ENCODE measurements around the gene HDAC4.

HDAC4 gene

DNA sequence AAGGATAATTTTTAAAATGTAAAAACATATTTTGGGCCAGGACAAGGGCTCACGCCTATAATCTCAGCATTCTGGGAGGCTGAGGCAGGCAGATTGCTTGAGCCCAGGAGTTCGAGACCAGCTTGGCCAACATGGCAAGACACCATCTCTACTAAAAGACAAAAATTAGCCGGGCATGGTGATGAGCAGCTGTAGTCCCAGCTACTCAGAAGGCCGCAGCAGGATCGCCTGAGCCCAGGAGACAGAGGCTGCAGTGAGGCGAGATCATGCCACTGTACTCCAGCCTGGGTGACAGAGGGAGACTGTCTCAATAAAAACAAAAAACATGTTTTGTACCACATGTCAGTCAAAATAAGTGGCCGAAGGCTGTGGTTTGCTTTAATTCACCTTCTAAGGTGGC lies 122.5 kb downstream of the HDAC4 start:
- no peak for TF ChIP-seq EGR1 (IDR thresholded peaks at IDR 0.05)
- TF ChIP-seq NFIC (IDR thresholded peaks at IDR 0.05) = no peak
- no peak for TF ChIP-seq ZBTB7A (IDR thresholded peaks at IDR 0.05; ENCODE audit: low read depth)
- TF ChIP-seq REST (IDR thresholded peaks at IDR 0.05; ENCODE audit: low read depth) = no peak
- TF ChIP-seq EP300 (IDR thresholded peaks at IDR 0.05; ENCODE audit: borderline replicate concordance) = no peak
- TF ChIP-seq CREB1 (IDR thresholded peaks at IDR 0.05; ENCODE audit: low read depth) = no peak
- TF ChIP-seq FOXM1 (IDR thresholded peaks at IDR 0.05; ENCODE audit: borderline replicate concordance, low read depth) = no peak
- TF ChIP-seq, protein P1, sequence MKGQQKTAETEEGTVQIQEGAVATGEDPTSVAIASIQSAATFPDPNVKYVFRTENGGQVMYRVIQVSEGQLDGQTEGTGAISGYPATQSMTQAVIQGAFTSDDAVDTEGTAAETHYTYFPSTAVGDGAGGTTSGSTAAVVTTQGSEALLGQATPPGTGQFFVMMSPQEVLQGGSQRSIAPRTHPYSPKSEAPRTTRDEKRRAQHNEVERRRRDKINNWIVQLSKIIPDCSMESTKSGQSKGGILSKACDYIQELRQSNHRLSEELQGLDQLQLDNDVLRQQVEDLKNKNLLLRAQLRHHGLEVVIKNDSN (IDR thresholded peaks at IDR 0.05) = no peak
- TF ChIP-seq TCF12 (IDR thresholded peaks at IDR 0.05; ENCODE audit: low read depth) = no peak
- no peak for TF ChIP-seq TAF1 (IDR thresholded peaks at IDR 0.05; ENCODE audit: low read depth)
- TF ChIP-seq CEBPB (IDR thresholded peaks at IDR 0.05) = no peak

DNA sequence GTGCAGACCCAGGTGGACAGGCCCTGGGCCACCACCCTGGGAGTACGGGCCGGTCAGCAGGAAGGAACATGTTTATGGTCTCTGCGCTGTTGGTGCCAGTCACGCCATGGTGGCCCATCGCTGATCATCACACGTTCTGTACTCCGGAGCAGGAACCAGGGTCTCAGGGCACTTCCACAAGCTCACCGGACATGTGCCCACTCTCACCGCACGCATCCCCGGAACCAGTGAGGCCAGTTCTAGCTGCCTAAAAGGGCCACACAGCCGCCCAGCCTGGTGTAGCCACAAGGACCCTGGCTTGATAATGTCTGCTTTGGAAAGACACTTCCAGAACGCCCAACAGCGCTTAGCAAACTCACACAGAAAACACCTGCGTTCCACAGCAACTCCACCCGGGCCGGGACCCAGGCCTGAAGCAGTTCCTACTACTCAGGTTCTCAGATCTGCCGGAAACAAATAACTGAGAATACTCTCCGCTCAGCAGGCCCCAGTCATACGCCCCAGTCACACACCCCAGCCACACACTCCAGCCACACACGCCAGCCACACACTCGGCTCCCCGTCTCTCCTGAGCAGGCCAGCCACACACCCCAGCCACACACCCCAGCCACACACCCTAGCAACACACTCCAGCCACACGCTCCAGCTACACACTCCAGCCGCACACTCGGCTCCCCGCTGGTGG lies 123.3 kb downstream of the HDAC4 start:
- TF ChIP-seq RAD21 (IDR thresholded peaks at IDR 0.05; ENCODE audit: low read depth) (no peak), YY1 (IDR thresholded peaks at IDR 0.05; ENCODE audit: low read depth) (no peak), REST (IDR thresholded peaks at IDR 0.05; ENCODE audit: low read depth) (no peak), FOXM1 (IDR thresholded peaks at IDR 0.05; ENCODE audit: borderline replicate concordance, low read depth) (no peak), TAF1 (IDR thresholded peaks at IDR 0.05; ENCODE audit: low read depth) (no peak), CEBPB (IDR thresholded peaks at IDR 0.05) (no peak), MAX (IDR thresholded peaks at IDR 0.05) (no peak)

DNA sequence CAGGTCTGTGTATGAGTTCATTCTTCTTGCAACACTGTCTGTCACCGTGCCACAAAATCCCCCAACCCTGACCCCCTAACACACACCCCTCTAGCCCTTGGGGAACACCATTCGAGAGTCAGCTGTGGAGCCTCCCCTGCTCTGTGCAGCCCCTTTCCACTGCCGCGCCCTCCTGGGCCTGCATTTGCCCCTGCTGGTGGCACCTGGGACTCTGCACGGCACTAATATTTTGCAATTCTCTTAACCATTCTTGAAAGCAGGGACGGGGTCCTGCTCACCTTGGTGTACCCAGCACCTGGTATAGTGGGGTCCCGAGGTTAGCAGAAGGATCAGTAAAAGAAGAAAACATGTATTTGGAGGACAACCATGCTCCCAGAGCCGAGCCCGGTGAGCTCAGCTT lies 124.0 kb downstream of the HDAC4 start:
- no peak for TF ChIP-seq NFIC (IDR thresholded peaks at IDR 0.05)
- TF ChIP-seq TAF1 (IDR thresholded peaks at IDR 0.05; ENCODE audit: low read depth) = no peak
- no peak for TF ChIP-seq EP300 (IDR thresholded peaks at IDR 0.05; ENCODE audit: borderline replicate concordance)
- TF ChIP-seq TCF12 (IDR thresholded peaks at IDR 0.05; ENCODE audit: low read depth) = no peak
- TF ChIP-seq TEAD4 (IDR thresholded peaks at IDR 0.05) = no peak
- no peak for TF ChIP-seq YY1 (IDR thresholded peaks at IDR 0.05; ENCODE audit: low read depth)
- TF ChIP-seq, protein P1 (IDR thresholded peaks at IDR 0.05) = no peak
- no peak for TF ChIP-seq ZBTB7A (IDR thresholded peaks at IDR 0.05; ENCODE audit: low read depth)

DNA sequence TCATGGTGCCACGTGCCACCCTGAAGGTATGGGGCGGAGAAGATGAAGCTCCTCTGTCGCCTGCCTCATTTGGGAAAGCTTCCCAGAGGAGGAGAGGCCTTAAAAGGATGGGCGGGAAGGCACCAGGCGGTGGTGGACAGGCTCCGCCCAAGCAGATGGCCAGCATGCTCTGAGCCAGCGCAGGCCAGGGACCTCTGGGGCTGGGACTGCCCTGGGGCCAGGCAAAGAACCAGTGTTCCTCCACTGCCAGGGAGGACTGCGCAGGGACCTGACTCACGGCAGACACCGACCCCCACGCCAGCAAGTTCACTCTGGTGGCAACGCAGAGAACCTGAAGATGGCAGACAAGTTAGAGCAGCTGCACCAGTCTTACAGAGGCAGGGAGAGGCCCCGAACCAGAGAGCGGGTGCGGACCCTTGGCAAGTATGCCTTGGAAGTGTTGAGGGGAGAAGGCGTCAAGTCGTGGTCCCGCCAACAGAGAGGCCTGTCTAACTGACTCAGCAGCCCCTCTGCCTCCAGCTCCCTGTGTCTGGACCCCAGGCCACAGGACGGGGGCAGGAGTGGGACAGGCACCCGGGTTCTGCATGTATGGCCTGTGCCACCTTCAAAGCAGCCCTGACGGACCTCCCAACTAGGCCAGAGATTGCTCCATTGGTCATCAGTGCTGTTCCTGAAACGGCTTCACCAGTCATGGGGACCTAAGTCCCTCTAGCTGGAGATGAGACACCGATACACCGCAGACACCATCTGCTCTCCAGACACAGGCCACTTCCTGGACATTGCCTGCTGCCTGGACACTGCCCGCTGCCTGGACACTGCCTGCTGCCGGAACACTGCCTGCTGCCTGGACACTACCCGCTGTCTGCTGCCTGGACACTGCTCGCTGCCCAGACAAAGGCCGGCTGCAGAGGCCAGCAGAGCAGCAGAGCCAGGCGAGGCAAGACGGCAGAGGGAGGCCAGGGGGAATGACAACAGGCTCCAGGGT lies 124.7 kb downstream of the HDAC4 start:
- TF ChIP-seq FOXM1 (IDR thresholded peaks at IDR 0.05; ENCODE audit: borderline replicate concordance, low read depth) = no peak
- TF ChIP-seq TCF12 (IDR thresholded peaks at IDR 0.05; ENCODE audit: low read depth) = no peak
- TF ChIP-seq ZBTB7A (IDR thresholded peaks at IDR 0.05; ENCODE audit: low read depth) = no peak
- TF ChIP-seq MAX (IDR thresholded peaks at IDR 0.05) = no peak
- TF ChIP-seq RAD21 (IDR thresholded peaks at IDR 0.05; ENCODE audit: low read depth) = no peak
- TF ChIP-seq CEBPB (IDR thresholded peaks at IDR 0.05) = no peak
- TF ChIP-seq TEAD4 (IDR thresholded peaks at IDR 0.05) = no peak
- no peak for TF ChIP-seq REST (IDR thresholded peaks at IDR 0.05; ENCODE audit: low read depth)
- TF ChIP-seq EGR1 (IDR thresholded peaks at IDR 0.05) = no peak
- TF ChIP-seq TAF1 (IDR thresholded peaks at IDR 0.05; ENCODE audit: low read depth) = no peak
- TF ChIP-seq YY1 (IDR thresholded peaks at IDR 0.05; ENCODE audit: low read depth) = no peak

Measured in Ishikawa (cell line).